GM19035 (cell line): ENCODE results near the gene BMAL2.

ENCODE experiments used
- ATAC-seq: cut with Tn5 transposase; IDR thresholded peaks from one replicate; pipeline ENCODE4 v1.9.1; 2021; ENCODE audit not compliant: unreplicated experiment

BMAL2 gene

GRCh38 chr12:27332714-27333402 lies at the start of gene BMAL2:
BMAL2 (plus strand) TSS chr12:27332836; CDS start chr12:27333073, 237 bp downstream.
- peak; percentile 39 for ATAC-seq

GRCh38 chr12:27284021-27284420 lies 48.6 kb upstream of the BMAL2 start:
- ATAC-seq = no peak

GRCh38 chr12:27284751-27285150 lies 47.9 kb upstream of the BMAL2 start:
- ATAC-seq = peak; percentile 52

GRCh38 chr12:27285403-27285802 lies 47.2 kb upstream of the BMAL2 start:
- ATAC-seq = no peak

- ATAC-seq = no peak
These were observed 43.2 kb upstream of the BMAL2 start for GRCh38 chr12:27289414-27289813.

- no peak for ATAC-seq
These were observed 42.0 kb upstream of the BMAL2 start for GRCh38 chr12:27290501-27291168.

GRCh38 chr12:27291862-27292261 lies 40.8 kb upstream of the BMAL2 start:
- ATAC-seq = no peak

GRCh38 chr12:27292718-27293117 lies 39.9 kb upstream of the BMAL2 start:
- no peak for ATAC-seq

GRCh38 chr12:27293463-27293862 lies 39.2 kb upstream of the BMAL2 start:
- ATAC-seq = no peak

- no peak for ATAC-seq
These were observed 36.0 kb upstream of the BMAL2 start for GRCh38 chr12:27296674-27297073.

GRCh38 chr12:27297566-27297965 lies 35.1 kb upstream of the BMAL2 start:
- no peak for ATAC-seq

GRCh38 chr12:27299102-27299501 lies 33.5 kb upstream of the BMAL2 start:
- ATAC-seq = no peak

GRCh38 chr12:27300226-27300625 lies 32.4 kb upstream of the BMAL2 start:
- no peak for ATAC-seq

- ATAC-seq = no peak
These were observed 29.2 kb upstream of the BMAL2 start for GRCh38 chr12:27303139-27304111.

GRCh38 chr12:27304856-27305255 lies 27.8 kb upstream of the BMAL2 start:
- ATAC-seq = no peak

GRCh38 chr12:27305673-27306456 lies 26.8 kb upstream of the BMAL2 start:
- no peak for ATAC-seq

- peak; percentile 78 for ATAC-seq
These were observed 23.2 kb upstream of the BMAL2 start for GRCh38 chr12:27309293-27309994.

GRCh38 chr12:27309995-27310315 lies 22.7 kb upstream of the BMAL2 start:
- ATAC-seq = no peak

- ATAC-seq = no peak
These were observed 15.7 kb upstream of the BMAL2 start for GRCh38 chr12:27316947-27317346.

GRCh38 chr12:27319409-27319808 lies 13.2 kb upstream of the BMAL2 start:
- ATAC-seq = no peak
